K562 (cell line): Measurements from ENCODE around the gene LETM1. TPM values are rescaled to one million over a fixed set of nuclear protein-coding genes. Genes with fewer than 3 reads are reported as not detected.
A peak's percentile ranks its signal among the peaks of the same experiment; 100 is the strongest.

Source experiments
- AFF1 ChIP-seq, 2 experiments: fragments of 450-650 bp; IDR thresholded peaks; 2 replicates each; pipeline ENCODE4 v1.6.1; 2018; ENCODE audit warnings: mild to moderate bottlenecking in 2 of 2, low read depth in 1 of 2; ENCODE audit not compliant: partially characterized antibody in 2 of 2
- ARNT ChIP-seq, 2 experiments: fragments of 450-650 bp; IDR thresholded peaks; 2 replicates each; pipeline ENCODE4 v1.6.1; 2016; ENCODE audit warnings: mild to moderate bottlenecking in 1 of 2
- BCOR ChIP-seq: fragments of 450-650 bp; IDR thresholded peaks from 2 replicates; pipeline ENCODE4 v1.6.1; 2016
- CBFA2T3 ChIP-seq: fragments of 450-650 bp; IDR thresholded peaks from 2 replicates; pipeline ENCODE4 v1.6.1; 2017
- E2F3 ChIP-seq: fragments of 250-450 bp; sonication (Bioruptor Pico); IDR thresholded peaks from 2 replicates; pipeline ENCODE4 v1.4.0; 2020; ENCODE audit warnings: mild to moderate bottlenecking
- E2F5 ChIP-seq: sonication (generic); formaldehyde crosslinking; IDR thresholded peaks from 2 replicates; pipeline ENCODE4 v1.8.0; 2022; ENCODE audit warnings: mild to moderate bottlenecking, missing genetic modification reagents
- FOXK2 ChIP-seq, 2 experiments: fragments of 450-650 bp; IDR thresholded peaks in 1 of 2; conservative IDR thresholded peaks in 1 of 2; 2 replicates each; pipeline ENCODE4 v1.6.1; 2016; ENCODE audit warnings: low read depth in 2 of 2, mild to moderate bottlenecking in 1 of 2
- KLF6 ChIP-seq: fragments of 250-450 bp; sonication (Bioruptor Pico); IDR thresholded peaks from 2 replicates; pipeline ENCODE4 v1.4.0; 2020; ENCODE audit warnings: mild to moderate bottlenecking, moderate library complexity, borderline replicate concordance
- RBM17 ChIP-seq: fragments of 200-400 bp; formaldehyde crosslinking; IDR thresholded peaks from 2 replicates; pipeline ENCODE4 v1.6.1; 2017; ENCODE audit warnings: low read depth, mild to moderate bottlenecking, low read length, borderline replicate concordance
- SIN3B ChIP-seq: fragments of 450-650 bp; IDR thresholded peaks from 2 replicates; pipeline ENCODE4 v1.6.1; 2017; ENCODE audit warnings: low read depth, mild to moderate bottlenecking, moderate library complexity
- SMC3 ChIP-seq: conservative IDR thresholded peaks from 2 replicates; pipeline ENCODE4 v1.6.1; 2011; ENCODE audit warnings: low read depth, low read length, improper control_type of control experiment; ENCODE audit not compliant: insufficient read depth
- TARDBP ChIP-seq: fragments of 450-650 bp; IDR thresholded peaks from 2 replicates; pipeline ENCODE4 v1.6.1; 2016
- XRCC5 ChIP-seq: fragments of 200-400 bp; formaldehyde crosslinking; IDR thresholded peaks from 2 replicates; pipeline ENCODE4 v1.6.1; 2017; ENCODE audit warnings: low read depth, mild to moderate bottlenecking, low read length
- ZHX1 ChIP-seq: fragments of 150-350 bp; conservative IDR thresholded peaks from 2 replicates; pipeline ENCODE4 v1.6.1; 2014; ENCODE audit warnings: low read length
- ZNF232 ChIP-seq: sonication (generic); formaldehyde crosslinking; IDR thresholded peaks from 2 replicates; pipeline ENCODE4 v1.8.0; 2022; ENCODE audit warnings: mild to moderate bottlenecking, missing genetic modification reagents
- ZNF347 ChIP-seq: fragments of 450-650 bp; formaldehyde crosslinking; IDR thresholded peaks from 2 replicates; pipeline ENCODE4 v1.4.0; 2020; ENCODE audit warnings: low read depth, mild to moderate bottlenecking, moderate library complexity
- ZNF77 ChIP-seq: fragments of 250-450 bp; sonication (Bioruptor Pico); IDR thresholded peaks from 2 replicates; pipeline ENCODE4 v1.5.0; 2020
- polyA plus RNA-seq, 8 experiments: library from polyadenylated mRNA; depleted of rRNA in 4 of 8; stranded (reverse) in 5 of 8; unstranded in 3 of 8; fragments of >200 nt; fragmentation: Nextera tagmentation in 2 of 8; fragmentation: Illumina TruSeq in 1 of 8; extraction: Ambion mirVana in 2 of 8; extraction: Trizol in 1 of 8; gene quantifications; 2 replicates each; pipeline versions ENCODE4 v1.2.1 to v1.2.3, GENCODE V29; 2011 to 2014; ENCODE audit warnings: inconsistent platforms in 1 of 8, missing spikeins in 1 of 8
- total RNA-seq, 7 experiments: library from RNA; depleted of rRNA in 6 of 7; stranded (reverse); fragments of >200 nt in 6 of 7; fragmentation: Illumina TruSeq in 2 of 7; extraction: Trizol in 2 of 7; gene quantifications; 2 replicates each; pipeline versions ENCODE4 v1.2.1 to v1.2.3, GENCODE V29; 2011 to 2021; ENCODE audit warnings: low replicate concordance in 1 of 7
- TF ChIP-seq, protein P1 (sequence below): fragments of 250-450 bp; sonication (Bioruptor Pico); IDR thresholded peaks from 2 replicates; pipeline ENCODE4 v1.8.0; 2021; ENCODE audit warnings: mild to moderate bottlenecking, moderate library complexity
- TF ChIP-seq, protein P2 (sequence below): sonication (generic); formaldehyde crosslinking; IDR thresholded peaks from 2 replicates; pipeline ENCODE4 v1.8.0; 2022; ENCODE audit warnings: missing genetic modification reagents, mild to moderate bottlenecking, moderate library complexity, borderline replicate concordance

Gene LETM1
- total and polyA plus RNA-seq, 9 of the 15 experiments (the other 6 are each of a cell fraction or from before 2014, with no cell fraction given) = 3.9 to 109 (median 35.0) TPM

DNA sequence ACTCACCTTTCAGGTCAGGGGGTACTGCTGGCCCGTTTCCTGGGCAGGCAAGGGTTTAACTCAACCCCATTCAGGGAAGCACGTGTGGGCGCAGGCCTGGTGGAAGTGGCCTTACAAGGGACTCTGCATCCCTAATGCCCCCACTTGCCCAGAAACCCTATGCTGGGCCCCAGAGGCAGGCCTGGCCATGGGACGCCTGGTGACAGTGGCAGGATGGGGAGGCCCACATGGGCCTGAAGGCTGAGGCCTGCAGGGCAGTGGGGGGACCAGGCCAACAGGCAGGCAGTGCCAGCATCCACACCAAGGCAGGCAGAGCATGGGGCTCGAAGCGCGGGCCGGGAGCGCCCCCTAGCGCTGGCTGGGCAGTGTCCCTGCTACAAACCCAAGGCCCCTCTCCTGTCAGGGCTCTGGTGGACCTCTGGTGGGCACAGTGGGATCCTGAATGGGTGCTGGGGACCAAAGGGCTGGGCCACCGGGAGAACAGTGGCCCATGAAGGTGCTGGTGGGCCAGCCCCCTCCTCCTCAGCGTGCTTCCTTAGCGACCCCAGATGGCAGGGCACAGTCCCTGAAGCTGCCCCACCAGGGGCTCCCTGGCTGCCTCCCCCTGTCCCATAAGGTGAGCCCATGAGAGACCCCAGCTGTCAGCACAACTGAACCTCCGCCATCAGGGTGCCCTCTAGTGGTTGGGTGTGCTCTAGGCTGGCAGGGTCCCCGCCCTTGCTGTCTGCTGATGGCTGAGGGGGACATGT, 46.0 kb downstream of the LETM1 start (continued):
- TF ChIP-seq E2F5 (CRISPR knock-in tag) (no peak), ZNF232 (no peak), BCOR (no peak), CBFA2T3 (no peak), E2F3 (no peak), SMC3 (peak; percentile 96), ARNT (IDR thresholded peaks at IDR 0.05) (no peak), ZNF347 (CRISPR knock-in tag) (no peak), SIN3B (no peak; the same call in 1 of the 2 replicates), AFF1 (IDR thresholded peaks at IDR 0.05; ENCODE audit: low read depth in 1 of 2, partially characterized antibody in 2 of 2) (no peak), RBM17 (no peak), KLF6 (no peak), FOXK2 (conservative IDR thresholded peaks at IDR 0.05 in 1 of 2, IDR thresholded peaks at IDR 0.05 in 1 of 2; ENCODE audit: low read depth in 2 of 2) (no peak), ZHX1 (no peak), TARDBP (no peak), XRCC5 (peak; percentile 37; the same call in 1 of the 2 replicates), ZNF77 (CRISPR knock-in tag) (no peak)
- TF ChIP-seq, protein P1, sequence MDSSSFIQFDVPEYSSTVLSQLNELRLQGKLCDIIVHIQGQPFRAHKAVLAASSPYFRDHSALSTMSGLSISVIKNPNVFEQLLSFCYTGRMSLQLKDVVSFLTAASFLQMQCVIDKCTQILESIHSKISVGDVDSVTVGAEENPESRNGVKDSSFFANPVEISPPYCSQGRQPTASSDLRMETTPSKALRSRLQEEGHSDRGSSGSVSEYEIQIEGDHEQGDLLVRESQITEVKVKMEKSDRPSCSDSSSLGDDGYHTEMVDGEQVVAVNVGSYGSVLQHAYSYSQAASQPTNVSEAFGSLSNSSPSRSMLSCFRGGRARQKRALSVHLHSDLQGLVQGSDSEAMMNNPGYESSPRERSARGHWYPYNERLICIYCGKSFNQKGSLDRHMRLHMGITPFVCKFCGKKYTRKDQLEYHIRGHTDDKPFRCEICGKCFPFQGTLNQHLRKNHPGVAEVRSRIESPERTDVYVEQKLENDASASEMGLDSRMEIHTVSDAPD (CRISPR knock-in tag) = no peak
- TF ChIP-seq, protein P2, sequence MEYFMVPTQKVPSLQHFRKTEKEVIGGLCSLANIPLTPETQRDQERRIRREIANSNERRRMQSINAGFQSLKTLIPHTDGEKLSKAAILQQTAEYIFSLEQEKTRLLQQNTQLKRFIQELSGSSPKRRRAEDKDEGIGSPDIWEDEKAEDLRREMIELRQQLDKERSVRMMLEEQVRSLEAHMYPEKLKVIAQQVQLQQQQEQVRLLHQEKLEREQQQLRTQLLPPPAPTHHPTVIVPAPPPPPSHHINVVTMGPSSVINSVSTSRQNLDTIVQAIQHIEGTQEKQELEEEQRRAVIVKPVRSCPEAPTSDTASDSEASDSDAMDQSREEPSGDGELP = peak; percentile 61
